ENCODE measurements around the gene CYP4Z1.

DNA sequence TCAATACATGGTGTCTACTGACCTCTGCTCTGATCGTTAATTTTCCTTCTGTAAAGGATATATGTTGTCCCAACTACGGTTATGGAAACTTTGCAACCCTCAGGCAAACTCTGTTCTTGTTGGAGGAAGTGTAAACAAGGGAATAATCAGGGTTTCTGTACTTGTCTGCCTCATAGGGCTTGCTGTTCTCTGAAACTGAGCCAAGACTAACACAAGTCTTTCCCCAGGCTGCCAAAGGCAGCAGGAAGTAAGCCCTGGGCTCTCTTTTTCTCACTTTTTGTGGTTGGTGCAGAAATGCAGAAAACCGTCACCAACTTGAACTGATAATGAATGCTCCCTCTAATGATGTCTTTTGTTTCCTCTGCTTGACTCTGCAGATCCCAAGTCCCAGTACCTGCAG lies 36.0 kb upstream of the CYP4Z1 start:
- TF ChIP-seq, protein P1, sequence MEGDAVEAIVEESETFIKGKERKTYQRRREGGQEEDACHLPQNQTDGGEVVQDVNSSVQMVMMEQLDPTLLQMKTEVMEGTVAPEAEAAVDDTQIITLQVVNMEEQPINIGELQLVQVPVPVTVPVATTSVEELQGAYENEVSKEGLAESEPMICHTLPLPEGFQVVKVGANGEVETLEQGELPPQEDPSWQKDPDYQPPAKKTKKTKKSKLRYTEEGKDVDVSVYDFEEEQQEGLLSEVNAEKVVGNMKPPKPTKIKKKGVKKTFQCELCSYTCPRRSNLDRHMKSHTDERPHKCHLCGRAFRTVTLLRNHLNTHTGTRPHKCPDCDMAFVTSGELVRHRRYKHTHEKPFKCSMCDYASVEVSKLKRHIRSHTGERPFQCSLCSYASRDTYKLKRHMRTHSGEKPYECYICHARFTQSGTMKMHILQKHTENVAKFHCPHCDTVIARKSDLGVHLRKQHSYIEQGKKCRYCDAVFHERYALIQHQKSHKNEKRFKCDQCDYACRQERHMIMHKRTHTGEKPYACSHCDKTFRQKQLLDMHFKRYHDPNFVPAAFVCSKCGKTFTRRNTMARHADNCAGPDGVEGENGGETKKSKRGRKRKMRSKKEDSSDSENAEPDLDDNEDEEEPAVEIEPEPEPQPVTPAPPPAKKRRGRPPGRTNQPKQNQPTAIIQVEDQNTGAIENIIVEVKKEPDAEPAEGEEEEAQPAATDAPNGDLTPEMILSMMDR (IDR thresholded peaks at IDR 0.05) = no peak
- TF ChIP-seq EP300 (IDR thresholded peaks at IDR 0.05) = no peak
- TF ChIP-seq POLR2A (IDR thresholded peaks at IDR 0.05) = no peak

Data from gastroesophageal sphincter (tissue), 3 donors.